Measurements from ENCODE around the gene BCAS3.

DNA sequence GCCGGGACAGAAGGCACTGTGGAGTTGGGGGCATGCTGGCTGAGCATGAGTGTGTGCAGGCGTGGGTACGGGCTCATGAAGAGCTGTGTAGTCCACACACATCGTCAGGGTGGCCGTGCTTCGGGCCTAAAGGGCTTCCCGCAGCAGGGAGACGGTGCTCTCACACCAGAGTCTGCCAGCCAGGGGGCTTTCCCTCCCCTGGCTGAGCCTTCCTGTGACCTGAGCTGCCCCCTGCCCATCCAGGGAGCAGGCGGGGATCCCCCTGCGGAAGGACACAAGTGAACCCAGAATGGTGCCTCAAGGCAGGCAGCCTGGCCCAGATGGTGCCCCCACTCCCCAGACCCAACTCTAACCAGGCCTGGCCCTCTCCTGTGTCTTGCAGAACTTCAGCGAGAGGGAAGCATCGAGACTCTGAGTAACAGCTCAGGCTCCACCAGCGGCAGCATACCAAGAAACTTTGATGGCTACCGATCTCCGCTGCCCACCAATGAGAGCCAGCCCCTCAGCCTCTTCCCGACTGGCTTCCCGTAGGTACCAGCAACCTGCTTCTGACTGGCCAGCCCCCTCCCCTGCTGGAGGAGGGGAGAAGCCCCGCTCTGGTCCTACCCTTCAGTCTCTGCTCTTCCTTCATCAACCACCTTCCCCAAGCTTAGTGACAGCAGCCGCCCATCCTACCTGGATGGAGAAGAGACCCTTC lies 714.1 kb downstream of the BCAS3 start:
- TF ChIP-seq, protein P1, sequence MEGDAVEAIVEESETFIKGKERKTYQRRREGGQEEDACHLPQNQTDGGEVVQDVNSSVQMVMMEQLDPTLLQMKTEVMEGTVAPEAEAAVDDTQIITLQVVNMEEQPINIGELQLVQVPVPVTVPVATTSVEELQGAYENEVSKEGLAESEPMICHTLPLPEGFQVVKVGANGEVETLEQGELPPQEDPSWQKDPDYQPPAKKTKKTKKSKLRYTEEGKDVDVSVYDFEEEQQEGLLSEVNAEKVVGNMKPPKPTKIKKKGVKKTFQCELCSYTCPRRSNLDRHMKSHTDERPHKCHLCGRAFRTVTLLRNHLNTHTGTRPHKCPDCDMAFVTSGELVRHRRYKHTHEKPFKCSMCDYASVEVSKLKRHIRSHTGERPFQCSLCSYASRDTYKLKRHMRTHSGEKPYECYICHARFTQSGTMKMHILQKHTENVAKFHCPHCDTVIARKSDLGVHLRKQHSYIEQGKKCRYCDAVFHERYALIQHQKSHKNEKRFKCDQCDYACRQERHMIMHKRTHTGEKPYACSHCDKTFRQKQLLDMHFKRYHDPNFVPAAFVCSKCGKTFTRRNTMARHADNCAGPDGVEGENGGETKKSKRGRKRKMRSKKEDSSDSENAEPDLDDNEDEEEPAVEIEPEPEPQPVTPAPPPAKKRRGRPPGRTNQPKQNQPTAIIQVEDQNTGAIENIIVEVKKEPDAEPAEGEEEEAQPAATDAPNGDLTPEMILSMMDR (IDR thresholded peaks at IDR 0.05; ENCODE audit: poor library complexity, severe bottlenecking): no peak
- TF ChIP-seq RAD21 (conservative IDR thresholded peaks at IDR 0.05): no peak
- TF ChIP-seq EZH2 (IDR thresholded peaks at IDR 0.05; ENCODE audit: borderline replicate concordance, insufficient read depth, low read length, poor library complexity, severe bottlenecking): no peak
- no peak for TF ChIP-seq POLR2AphosphoS5 (IDR thresholded peaks at IDR 0.05)
